CD4-positive, alpha-beta memory T cell (primary cell): ENCODE results near the gene TNFAIP3. TPM values are rescaled to one million over a fixed set of nuclear protein-coding genes. Genes with fewer than 3 reads are reported as not detected.
"Not testable (repeated sequence)": the region's sequence is repeated elsewhere in the genome, so short reads cannot be mapped to it uniquely, and the experiment has no call there.

ENCODE experiments used
- CTCF ChIA-PET: fragments of 350-600 bp; sonication (Branson Sonifier 250); formaldehyde crosslinking; loops from one replicate; lab custom pipeline; 2021; ENCODE audit warnings: inconsistent platforms; ENCODE audit not compliant: partially characterized antibody; lab: Charles Lee
- POLR2A ChIA-PET: fragments of 350-600 bp; sonication (Branson Sonifier 250); formaldehyde crosslinking; loops from one replicate; lab custom pipeline; 2021; ENCODE audit not compliant: partially characterized antibody; lab: Charles Lee
- DNase-seq, 5 donors: peaks; one replicate each; pipeline versions ENCODE4 v3.0.0 to v3.0.0-alpha.2; 2020 to 2022; ENCODE audit warnings: mixed read lengths in 1 of 5
- H3K27ac ChIP-seq: one replicate; pipeline ENCODE4 v1.7.0; 2013; ENCODE audit warnings: low read depth, low read length
- H3K27me3 ChIP-seq: 2 replicates; pipeline ENCODE4 v1.7.0; 2013; ENCODE audit warnings: mild to moderate bottlenecking, low read length, moderate library complexity; ENCODE audit not compliant: insufficient read depth
- H3K36me3 ChIP-seq: 2 replicates; pipeline ENCODE4 v1.7.0; 2013; ENCODE audit warnings: mild to moderate bottlenecking, low read length, moderate library complexity; ENCODE audit not compliant: insufficient read depth
- H3K4me1 ChIP-seq: 2 replicates; pipeline ENCODE4 v1.7.0; 2013; ENCODE audit warnings: mild to moderate bottlenecking, low read length, moderate library complexity; ENCODE audit not compliant: insufficient read depth
- H3K4me3 ChIP-seq, 2 donors: one replicate each; pipeline ENCODE4 v1.7.0; 2013; ENCODE audit warnings: low read length in 2 of 2, mild to moderate bottlenecking in 1 of 2
- H3K9me3 ChIP-seq, 2 donors: one replicate each; pipeline ENCODE4 v1.7.0; 2013; ENCODE audit warnings: low read length in 2 of 2, control low read depth in 1 of 2; ENCODE audit not compliant: control insufficient read depth in 1 of 2
- H3K27ac Mint-ChIP-seq, 7 donors: one replicate each; pipeline ENCODE4 v1.8.0; 2020 to 2021; ENCODE audit warnings: mixed read lengths in 7 of 7, mild to moderate bottlenecking in 6 of 7, inconsistent platforms in 3 of 7, moderate library complexity in 3 of 7
- H3K27me3 Mint-ChIP-seq, 2 donors: one replicate each; pipeline ENCODE4 v1.8.0; 2020 to 2021; ENCODE audit warnings: mixed read lengths in 2 of 2
- H3K36me3 Mint-ChIP-seq, 2 donors: one replicate each; pipeline ENCODE4 v1.8.0; 2020 to 2021; ENCODE audit warnings: mixed read lengths in 2 of 2, inconsistent platforms in 1 of 2, mild to moderate bottlenecking in 1 of 2
- H3K4me1 Mint-ChIP-seq, 4 donors: one replicate each; pipeline ENCODE4 v1.8.0; 2020 to 2021; ENCODE audit warnings: mixed read lengths in 4 of 4, mild to moderate bottlenecking in 1 of 4
- H3K4me3 Mint-ChIP-seq, 8 donors: one replicate each; pipeline ENCODE4 v1.8.0; 2020 to 2021; ENCODE audit warnings: mixed read lengths in 8 of 8, mild to moderate bottlenecking in 7 of 8, moderate library complexity in 6 of 8, inconsistent platforms in 3 of 8
- H3K9me3 Mint-ChIP-seq, 8 donors: one replicate each; pipeline ENCODE4 v1.8.0; 2020 to 2021; ENCODE audit warnings: mixed read lengths in 8 of 8, mild to moderate bottlenecking in 5 of 8, inconsistent platforms in 3 of 8, moderate library complexity in 1 of 8
- intact Hi-C: fragments of 100-400 bp; cut with micrococcal nuclease; formaldehyde crosslinking; loops from one replicate; pipeline ENCODE4 v1.15.1; 2023
- polyA plus RNA-seq, 2 donors: library from polyadenylated mRNA; unstranded; fragments of 300-500 nt; fragmentation: Illumina TruSeq; gene quantifications; one replicate each; pipeline ENCODE4 v1.2.3, GENCODE V29; 2021
- total RNA-seq, 2 experiments: library from RNA; stranded (reverse); gene quantifications; one replicate each; pipeline ENCODE4 v1.2.3, GENCODE V29; 2021

The TNFAIP3 gene
- total and polyA plus RNA-seq, 4 experiments from 2014 or later, result 112 to 318 (median 155) TPM

- POLR2A ChIA-PET, result interaction anchor here (1.0 to 9.8 kb wide), 8 partner anchors 11 to 574 kb away, joined by 3 to 125 read pairs (median 4); partner anchors contain the start of gene TNFAIP3
- H3K4me3 Mint-ChIP-seq, result peak overlapping the region in 6 of 8 donors; percentile 17 to 83 (median 52)
These were observed 15.3 kb downstream of the TNFAIP3 start for GRCh38 chr6:137882225-137882961.

DNA sequence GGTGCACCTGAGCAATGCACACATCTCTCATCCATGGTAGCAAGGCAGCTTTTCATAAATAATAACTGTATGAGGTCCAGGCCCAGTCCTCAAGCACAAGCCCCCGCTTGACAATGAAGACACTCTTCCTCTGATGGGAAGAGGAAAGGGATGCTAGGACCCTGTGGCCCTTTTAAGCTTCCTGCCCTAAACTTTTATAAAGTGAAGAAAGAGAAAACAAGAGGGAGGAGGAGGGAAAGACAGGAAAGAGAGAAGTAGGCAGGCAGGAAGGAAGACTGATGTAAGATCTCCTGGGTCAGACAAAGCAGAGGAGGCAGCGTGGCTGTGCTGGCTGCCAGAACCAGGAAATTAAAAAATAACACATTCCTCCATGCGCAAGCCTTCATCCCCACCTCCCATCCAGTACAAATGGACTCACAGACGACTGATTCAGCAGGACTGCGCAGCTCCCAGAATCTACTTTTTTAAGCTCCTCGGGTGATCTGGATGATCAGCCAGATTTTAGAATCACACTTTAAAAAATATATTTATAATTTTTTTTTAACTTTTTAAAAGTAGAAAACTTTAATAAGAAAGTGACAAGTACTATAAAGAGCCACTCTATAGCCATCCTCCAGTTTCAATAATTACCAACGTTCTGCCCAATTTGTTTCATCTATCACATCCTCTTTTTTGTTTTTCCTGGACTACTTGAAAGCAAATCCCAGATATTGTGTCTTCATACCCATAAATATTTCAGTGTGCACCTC is 16.5 kb downstream of the TNFAIP3 start:
- Mint-ChIP-seq H3K27me3 (no peaks in the 10 kb centered on the region), H3K4me3 (peak overlapping the region; percentile 2 to 87 (median 68)), H3K27ac (peak overlapping the region; percentile 94 to 99 (median 97)), H3K4me1 (peaks cover 26 to 82% (median 52%) of the 10 kb centered on the region in 4 donors), H3K9me3 (peaks cover 0 to 56% (median 3%) of the 10 kb centered on the region in 8 donors), H3K36me3 (peaks cover 51 to 62% of the 10 kb centered on the region in 2 donors)
- peaks cover 38% of the 10 kb centered on the region for H3K36me3 ChIP-seq
- H3K9me3 ChIP-seq, result no peaks in the 10 kb centered on the region
- intact Hi-C loops, result loop anchor here (1.0 to 2.0 kb wide), 2 partner anchors 9 to 15 kb away; no protein-coding TSS in a partner anchor
- ChIA-PET CTCF (interaction anchor here (0.9 to 6.7 kb wide), 6 partner anchors 9 to 123 kb away, joined by 3 to 84 read pairs (median 5); partner anchors contain the start of gene TNFAIP3), POLR2A (interaction anchor here (0.6 to 9.8 kb wide), 6 partner anchors 13 to 1906 kb away, joined by 3 to 125 read pairs (median 3); partner anchors contain the start of gene TNFAIP3)
- H3K4me1 ChIP-seq, result peaks cover 59% of the 10 kb centered on the region
- no peak overlapping the region for H3K4me3 ChIP-seq
- no peaks in the 10 kb centered on the region for H3K27me3 ChIP-seq
- peak; percentile 72 to 76 (median 74) for DNase-seq
- peak overlapping the region; percentile 38 for H3K27ac ChIP-seq

More at GRCh38 chr6:137882225-137882961, 15.3 kb downstream of the TNFAIP3 start:
- Histone ChIP-seq H3K4me1 (peaks cover 67% of the 10 kb centered on the region), H3K36me3 (peaks cover 50% of the 10 kb centered on the region), H3K4me3 (no peak overlapping the region), H3K27ac (peak overlapping the region; percentile 29), H3K9me3 (no peaks in the 10 kb centered on the region), H3K27me3 (no peaks in the 10 kb centered on the region)
- Mint-ChIP-seq H3K27me3 (no peaks in the 10 kb centered on the region), H3K4me1 (peaks cover 30 to 92% (median 59%) of the 10 kb centered on the region in 4 donors), H3K36me3 (peaks cover 59 to 72% of the 10 kb centered on the region in 2 donors), H3K27ac (peak overlapping the region; percentile 81 to 99 (median 92)), H3K9me3 (peaks cover 0 to 57% (median 0%) of the 10 kb centered on the region in 8 donors)
- intact Hi-C loops, result loop anchor here (2.0 kb wide), 1 partner anchor 14 kb away; no protein-coding TSS in a partner anchor
- DNase-seq, result peak; percentile 56 to 76 (median 68)
- CTCF ChIA-PET, result interaction anchor here (0.7 to 6.7 kb wide), 9 partner anchors 12 to 124 kb away, joined by 3 to 84 read pairs (median 4); partner anchors contain the start of gene TNFAIP3

DNA sequence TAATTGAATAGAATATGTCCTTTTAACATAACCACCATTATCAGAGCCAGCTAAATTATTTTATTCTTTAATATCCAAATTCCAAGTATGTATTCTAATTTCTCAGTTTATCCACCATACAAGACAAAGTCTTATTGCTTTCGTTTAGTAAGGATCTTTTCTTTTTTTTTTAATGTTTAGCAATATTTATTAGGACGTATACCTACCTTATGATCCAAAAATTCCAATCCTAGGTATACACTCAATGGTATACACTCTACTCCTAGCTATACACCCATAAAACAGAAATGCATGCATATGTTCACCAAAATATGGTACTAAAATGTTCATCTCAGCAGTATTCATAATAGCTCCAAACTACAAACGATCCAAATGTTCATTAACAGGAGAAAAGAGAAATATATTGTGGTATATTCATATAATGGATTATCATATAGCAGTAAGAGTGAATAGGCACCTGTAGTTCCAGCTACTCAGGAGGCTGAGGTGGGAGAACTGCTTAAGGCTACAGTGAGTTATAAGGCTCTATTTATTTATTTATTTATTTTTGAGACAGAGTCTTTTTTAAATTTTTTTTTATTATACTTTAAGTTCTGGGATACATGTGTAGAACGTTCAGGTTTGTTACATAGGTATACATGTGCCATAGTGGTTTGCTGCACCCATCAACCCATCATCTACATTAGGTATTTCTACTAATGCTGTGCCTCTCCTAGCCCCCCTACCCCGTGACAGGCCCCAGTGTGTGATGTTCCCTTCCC is 17.3 kb downstream of the TNFAIP3 start:
- intact Hi-C loops, result no loop called here

DNA sequence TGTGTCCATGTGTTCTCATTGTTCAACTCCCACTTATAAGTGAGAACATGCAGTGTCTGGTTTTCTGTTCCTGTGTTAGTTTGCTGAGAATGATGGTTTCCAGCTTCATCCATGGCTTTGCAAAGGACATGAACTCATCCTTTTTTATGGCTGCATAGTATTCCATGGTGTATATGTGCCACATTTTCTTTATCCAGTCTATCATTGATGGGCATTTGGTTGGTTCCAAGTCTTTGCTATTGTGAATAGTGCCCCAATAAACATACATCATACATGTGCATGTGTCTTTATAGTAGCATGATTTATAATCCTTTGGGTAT is 17.8 kb downstream of the TNFAIP3 start:
- peaks cover 0 to 55% (median 4%) of the 10 kb centered on the region in 8 donors for H3K9me3 Mint-ChIP-seq
- H3K27me3 ChIP-seq, H3K4me3 ChIP-seq, intact Hi-C loops, H3K9me3 ChIP-seq, H3K27me3 Mint-ChIP-seq, H3K27ac ChIP-seq: not testable (repeated sequence)
- H3K4me1 Mint-ChIP-seq, result peaks cover 24 to 70% (median 44%) of the 10 kb centered on the region in 4 donors
- peaks cover 25% of the 10 kb centered on the region for H3K36me3 ChIP-seq
- peak overlapping the region; percentile 22 to 99 (median 67) for H3K27ac Mint-ChIP-seq
- H3K4me3 Mint-ChIP-seq, result peak overlapping the region in 3 of 8 donors; percentile 23 to 66 (median 50)
- peak in 4 of 5 donors; percentile 17 to 42 (median 40) for DNase-seq
- ChIA-PET CTCF (interaction anchor here (1.1 to 6.7 kb wide), 5 partner anchors 8 to 85 kb away, joined by 3 to 84 read pairs (median 6); partner anchors contain the start of gene TNFAIP3), POLR2A (interaction anchor here (9.8 kb wide), 1 partner anchor 14 kb away, joined by 125 read pairs; the partner anchor contains the start of gene TNFAIP3)
- H3K36me3 Mint-ChIP-seq, result peaks cover 42 to 52% of the 10 kb centered on the region in 2 donors
- H3K4me1 ChIP-seq, result peaks cover 46% of the 10 kb centered on the region

More for the DNA sequence above, 17.3 kb downstream of the TNFAIP3 start:
- no peaks in the 10 kb centered on the region for H3K27me3 Mint-ChIP-seq
- Histone ChIP-seq H3K36me3 (peaks cover 31% of the 10 kb centered on the region), H3K27me3 (no peaks in the 10 kb centered on the region), H3K9me3 (no peaks in the 10 kb centered on the region), H3K27ac (no peak overlapping the region), H3K4me1 (peaks cover 51% of the 10 kb centered on the region), H3K4me3 (no peak overlapping the region)
- peak overlapping the region in 7 of 8 donors; percentile 24 to 79 (median 61) for H3K4me3 Mint-ChIP-seq
- H3K9me3 Mint-ChIP-seq, result peaks cover 0 to 55% (median 4%) of the 10 kb centered on the region in 8 donors
- H3K27ac Mint-ChIP-seq, result peak overlapping the region; percentile 84 to 99 (median 95)
- POLR2A ChIA-PET, result interaction anchor here (1.0 to 9.8 kb wide), 3 partner anchors 13 to 186 kb away, joined by 3 to 125 read pairs (median 3); partner anchors contain the start of gene TNFAIP3
- H3K36me3 Mint-ChIP-seq, result peaks cover 47 to 56% of the 10 kb centered on the region in 2 donors
- DNase-seq, result peak; percentile 36 to 53 (median 46)
- peaks cover 26 to 75% (median 48%) of the 10 kb centered on the region in 4 donors for H3K4me1 Mint-ChIP-seq
- CTCF ChIA-PET, result interaction anchor here (0.9 to 6.7 kb wide), 6 partner anchors 8 to 85 kb away, joined by 3 to 84 read pairs (median 4); partner anchors contain the start of gene TNFAIP3

- Histone ChIP-seq H3K36me3 (peaks cover 12% of the 10 kb centered on the region), H3K4me1 (peaks cover 32% of the 10 kb centered on the region)
- H3K27me3 ChIP-seq, CTCF ChIA-PET, DNase-seq, intact Hi-C loops, H3K4me3 ChIP-seq, H3K27ac ChIP-seq, H3K9me3 ChIP-seq, H3K27me3 Mint-ChIP-seq: not testable (repeated sequence)
- H3K4me1 Mint-ChIP-seq, result peaks cover 21 to 56% (median 36%) of the 10 kb centered on the region in 4 donors
- H3K27ac Mint-ChIP-seq, result peak overlapping the region in 4 of 7 donors; percentile 53 to 99 (median 80)
- peaks cover 30 to 39% of the 10 kb centered on the region in 2 donors for H3K36me3 Mint-ChIP-seq
- H3K9me3 Mint-ChIP-seq, result peaks cover 0 to 41% (median 4%) of the 10 kb centered on the region in 8 donors
- H3K4me3 Mint-ChIP-seq, result peak overlapping the region in 2 of 8 donors; percentile 2 to 17
- POLR2A ChIA-PET, result interaction anchor here (9.8 kb wide), 1 partner anchor 15 kb away, joined by 125 read pairs; the partner anchor contains the start of gene TNFAIP3
These were observed 19.2 kb downstream of the TNFAIP3 start for GRCh38 chr6:137886226-137886625.

- Histone ChIP-seq H3K27ac (no peak overlapping the region), H3K4me3 (no peak overlapping the region), H3K27me3 (no peaks in the 10 kb centered on the region), H3K9me3 (no peaks in the 10 kb centered on the region), H3K4me1 (no peaks in the 10 kb centered on the region), H3K36me3 (no peaks in the 10 kb centered on the region)
- POLR2A ChIA-PET, result no interaction called here
- Mint-ChIP-seq H3K9me3 (peaks cover 0 to 20% (median 4%) of the 10 kb centered on the region in 8 donors), H3K4me3 (no peak overlapping the region), H3K36me3 (peaks cover 9% of the 10 kb centered on the region in 2 donors), H3K27me3 (no peaks in the 10 kb centered on the region), H3K4me1 (peaks cover 0 to 15% (median 8%) of the 10 kb centered on the region in 4 donors), H3K27ac (peak overlapping the region in 1 of 7 donors; percentile 29)
- intact Hi-C loops, result no loop called here
- no peak for DNase-seq
- CTCF ChIA-PET, result interaction anchor here (1.3 kb wide), 1 partner anchor 54 kb away, joined by 3 read pairs; no protein-coding TSS in a partner anchor
These were observed 24.0 kb downstream of the TNFAIP3 start for GRCh38 chr6:137890983-137891537.
